HEK293 (cell line): ENCODE results near the gene MAK.

Source experiments
- CTCF ChIP-seq: fragments of 450-650 bp; formaldehyde crosslinking; IDR thresholded peaks from 2 replicates; pipeline ENCODE4 v1.5.1; 2016; ENCODE audit warnings: missing biosample characterization, missing genetic modification characterization
- MYNN ChIP-seq: fragments of 450-650 bp; formaldehyde crosslinking; IDR thresholded peaks from 2 replicates; pipeline ENCODE4 v1.5.1; 2016; ENCODE audit warnings: missing biosample characterization, missing genetic modification characterization, borderline replicate concordance
- ZNF292 ChIP-seq: fragments of 450-650 bp; formaldehyde crosslinking; IDR thresholded peaks from 2 replicates; pipeline ENCODE4 v1.5.1; 2016; ENCODE audit warnings: low read depth, missing biosample characterization, missing genetic modification characterization, borderline replicate concordance

GRCh38 chr6:10725044-10725443 is 113.3 kb downstream of the MAK start:
- TF ChIP-seq CTCF (tag by site-specific recombination) (no peak), MYNN (tag by site-specific recombination) (no peak), ZNF292 (tag by site-specific recombination) (no peak)
